ENCODE data around the gene NUDT7. TPM values are rescaled to one million over a fixed set of nuclear protein-coding genes. Genes with fewer than 3 reads are reported as not detected.

The NUDT7 gene
- total RNA-seq, 4 donors from 2014 or later, result 2.3 to 10.1 (median 6.3) TPM

DNA sequence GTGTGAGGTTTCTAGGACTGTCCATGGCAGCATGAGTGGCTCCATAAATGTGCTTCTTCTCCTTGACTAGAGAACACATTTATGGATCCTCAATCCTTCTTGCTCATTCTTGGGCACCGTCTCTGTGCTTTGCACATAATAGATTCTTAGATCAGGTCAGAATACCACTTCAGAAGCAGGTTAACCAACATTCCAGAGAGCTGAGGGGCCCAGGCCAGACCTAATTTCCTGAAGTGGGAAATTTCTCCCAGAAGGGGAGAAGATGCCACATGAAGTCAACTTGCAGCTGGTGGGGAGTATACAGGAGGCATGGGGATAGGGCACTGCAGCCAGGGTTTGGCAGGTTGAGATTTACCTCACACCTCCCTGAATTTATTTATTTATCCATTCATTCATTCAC is 41.7 kb downstream of the NUDT7 start:
- H3K4me3 ChIP-seq, result no peak overlapping the region
- no peak overlapping the region for H3K27ac ChIP-seq
- no peaks in the 10 kb centered on the region for H3K27me3 ChIP-seq
- peaks cover 0 to 10% (median 4%) of the 10 kb centered on the region in 3 donors for H3K4me1 ChIP-seq
- TF ChIP-seq, protein P1, sequence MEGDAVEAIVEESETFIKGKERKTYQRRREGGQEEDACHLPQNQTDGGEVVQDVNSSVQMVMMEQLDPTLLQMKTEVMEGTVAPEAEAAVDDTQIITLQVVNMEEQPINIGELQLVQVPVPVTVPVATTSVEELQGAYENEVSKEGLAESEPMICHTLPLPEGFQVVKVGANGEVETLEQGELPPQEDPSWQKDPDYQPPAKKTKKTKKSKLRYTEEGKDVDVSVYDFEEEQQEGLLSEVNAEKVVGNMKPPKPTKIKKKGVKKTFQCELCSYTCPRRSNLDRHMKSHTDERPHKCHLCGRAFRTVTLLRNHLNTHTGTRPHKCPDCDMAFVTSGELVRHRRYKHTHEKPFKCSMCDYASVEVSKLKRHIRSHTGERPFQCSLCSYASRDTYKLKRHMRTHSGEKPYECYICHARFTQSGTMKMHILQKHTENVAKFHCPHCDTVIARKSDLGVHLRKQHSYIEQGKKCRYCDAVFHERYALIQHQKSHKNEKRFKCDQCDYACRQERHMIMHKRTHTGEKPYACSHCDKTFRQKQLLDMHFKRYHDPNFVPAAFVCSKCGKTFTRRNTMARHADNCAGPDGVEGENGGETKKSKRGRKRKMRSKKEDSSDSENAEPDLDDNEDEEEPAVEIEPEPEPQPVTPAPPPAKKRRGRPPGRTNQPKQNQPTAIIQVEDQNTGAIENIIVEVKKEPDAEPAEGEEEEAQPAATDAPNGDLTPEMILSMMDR (IDR thresholded peaks at IDR 0.05), result no peak
- TF ChIP-seq POLR2A (IDR thresholded peaks at IDR 0.05), result no peak
- intact Hi-C loops (cut with DNase I), result no loop called here
- H3K36me3 ChIP-seq, result no peaks in the 10 kb centered on the region
- no peaks in the 10 kb centered on the region for H3K9me3 ChIP-seq
- DNase-seq, result no peak
- 67% methylated on average over 1 of the region's 1 CpG; no CpG with 5 or more reads in 1 of the 2 donors for WGBS, 2 donors

DNA sequence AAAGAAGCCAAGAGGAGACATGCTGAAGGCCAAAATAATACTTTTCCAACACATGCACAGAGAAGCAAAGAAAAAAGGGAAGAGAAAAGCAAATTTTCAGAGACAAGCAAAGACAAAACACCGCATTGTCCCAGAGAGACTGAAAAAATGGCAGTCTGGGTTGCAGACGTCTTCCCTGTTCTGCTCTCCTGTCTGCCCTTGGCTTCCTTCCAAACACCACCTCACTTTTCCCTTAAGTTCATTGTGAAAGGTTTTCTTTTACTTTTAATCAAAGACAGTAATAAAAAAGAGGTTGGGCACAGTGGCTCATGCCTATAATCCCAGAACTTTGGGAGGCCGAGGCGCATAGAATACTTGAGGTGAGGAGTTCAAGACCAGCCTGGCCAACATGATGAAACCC is 44.9 kb downstream of the NUDT7 start:
- Histone ChIP-seq H3K27ac (no peak overlapping the region), H3K4me3 (no peak overlapping the region), H3K36me3 (no peaks in the 10 kb centered on the region), H3K9me3 (no peaks in the 10 kb centered on the region), H3K4me1 (peaks cover 0 to 10% (median 4%) of the 10 kb centered on the region in 3 donors), H3K27me3 (no peaks in the 10 kb centered on the region)
- TF ChIP-seq, protein P1 (IDR thresholded peaks at IDR 0.05), result no peak
- no peak for TF ChIP-seq POLR2A (IDR thresholded peaks at IDR 0.05)
- intact Hi-C loops (cut with DNase I), result no loop called here
- no peak for DNase-seq
- 42 to 45% methylated on average over 4 of the region's 4 CpGs for WGBS, 2 donors

DNA sequence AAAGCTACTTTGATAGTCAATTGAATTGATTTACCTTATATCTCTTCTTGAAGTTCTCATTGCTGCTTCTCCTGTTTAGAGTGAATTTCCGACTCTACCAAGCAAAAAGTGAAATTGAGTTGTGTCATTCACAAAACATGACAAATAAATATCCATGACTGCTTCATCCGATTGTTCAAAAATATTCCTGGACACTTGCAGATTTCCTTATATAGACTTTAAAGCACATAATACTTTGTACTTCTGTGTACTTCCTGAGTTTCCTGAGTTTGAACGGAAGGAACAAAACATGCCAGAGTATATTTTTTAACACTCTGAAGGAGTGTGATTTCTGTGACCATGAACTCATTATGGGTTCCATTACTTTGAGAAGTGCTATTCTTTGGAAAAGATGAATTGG is 45.5 kb downstream of the NUDT7 start:
- H3K27ac ChIP-seq, result no peak overlapping the region
- H3K4me1 ChIP-seq, result peaks cover 0 to 10% (median 4%) of the 10 kb centered on the region in 3 donors
- DNase-seq, result no peak
- no peak for TF ChIP-seq POLR2A (IDR thresholded peaks at IDR 0.05)
- TF ChIP-seq, protein P1 (IDR thresholded peaks at IDR 0.05), result no peak
- H3K27me3 ChIP-seq, result no peaks in the 10 kb centered on the region
- intact Hi-C loops (cut with DNase I), result no loop called here
- H3K4me3 ChIP-seq, result no peak overlapping the region
- H3K36me3 ChIP-seq, result no peaks in the 10 kb centered on the region
- H3K9me3 ChIP-seq, result no peaks in the 10 kb centered on the region
- WGBS, 2 donors, result 67 to 69% methylated on average over 3 of the region's 3 CpGs

DNA sequence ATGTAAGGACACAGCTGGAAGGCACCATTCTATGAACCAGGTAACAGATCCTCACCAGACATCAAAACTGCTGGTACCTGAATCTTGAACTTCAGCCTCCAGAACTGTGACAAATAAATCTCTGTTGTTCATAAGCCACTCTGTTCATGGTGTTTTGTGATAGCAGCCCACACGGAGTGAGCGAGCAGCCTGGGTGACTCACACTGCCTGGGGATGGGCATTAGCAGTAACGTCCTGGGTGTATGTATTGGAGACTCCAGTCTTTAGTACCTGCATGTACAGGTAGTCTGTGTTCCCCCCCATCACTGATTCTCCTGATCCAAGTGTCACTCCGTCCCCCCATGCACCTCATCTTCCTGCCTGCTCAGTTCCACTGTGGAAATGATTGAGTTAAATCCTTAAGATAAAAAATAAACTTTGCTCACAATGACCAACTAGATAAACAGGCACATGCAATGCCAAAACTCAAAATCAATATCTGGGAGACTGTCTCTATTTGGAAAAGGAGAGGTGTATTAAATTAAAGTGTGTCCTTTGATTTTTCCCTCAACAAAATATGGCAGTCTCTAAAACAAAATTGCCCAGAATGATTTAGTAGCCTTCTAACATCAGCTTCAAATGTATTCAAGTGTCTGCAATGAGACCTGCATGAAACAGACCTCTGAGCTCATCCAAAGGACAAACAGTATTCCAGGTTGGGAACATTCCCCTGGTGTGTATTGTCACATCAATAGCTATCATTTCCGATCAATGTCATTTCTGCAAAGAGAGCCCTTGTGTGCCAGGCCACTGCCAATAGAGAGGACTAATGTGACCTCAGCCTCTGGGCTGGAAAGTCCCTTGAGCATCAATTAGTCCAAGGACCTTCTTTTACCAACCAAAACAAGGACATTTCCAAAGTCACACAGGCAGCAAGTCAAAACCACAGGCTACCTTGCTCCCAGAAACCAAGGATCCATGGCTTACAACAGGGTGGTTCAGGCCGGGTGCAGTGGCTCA is 53.9 kb downstream of the NUDT7 start:
- no peak overlapping the region for H3K4me3 ChIP-seq
- H3K27ac ChIP-seq, result no peak overlapping the region
- intact Hi-C loops (cut with DNase I), result no loop called here
- H3K9me3 ChIP-seq, result no peaks in the 10 kb centered on the region
- 60 to 66% methylated on average over 5 to 6 of the region's 6 CpGs for WGBS, 2 donors
- no peak for DNase-seq
- no peaks in the 10 kb centered on the region for H3K4me1 ChIP-seq
- H3K36me3 ChIP-seq, result no peaks in the 10 kb centered on the region
- H3K27me3 ChIP-seq, result no peaks in the 10 kb centered on the region
- TF ChIP-seq, protein P1 (IDR thresholded peaks at IDR 0.05), result no peak
- TF ChIP-seq POLR2A (IDR thresholded peaks at IDR 0.05), result no peak

DNA sequence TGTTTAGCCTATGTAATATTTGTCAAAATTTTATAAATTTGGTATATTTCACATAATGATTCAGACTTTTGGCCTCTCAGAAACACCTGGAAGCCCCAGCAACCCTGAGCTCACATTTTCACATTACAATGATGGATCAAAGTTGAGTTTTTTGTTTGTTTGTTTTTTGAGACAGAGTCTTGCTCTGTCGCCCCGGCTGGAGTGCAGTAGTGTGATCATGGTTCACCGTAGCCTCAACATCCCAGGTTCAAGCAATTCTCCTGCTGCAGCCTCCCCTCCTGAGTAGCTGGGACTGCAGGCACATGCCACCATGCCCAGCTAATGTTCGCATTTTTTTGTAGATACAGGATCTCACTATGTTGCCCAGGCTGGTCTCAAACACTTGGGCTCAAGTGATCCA is 55.4 kb downstream of the NUDT7 start:
- Histone ChIP-seq H3K27me3 (no peaks in the 10 kb centered on the region), H3K4me1 (no peaks in the 10 kb centered on the region), H3K36me3 (no peaks in the 10 kb centered on the region), H3K9me3 (no peaks in the 10 kb centered on the region), H3K4me3 (no peak overlapping the region), H3K27ac (no peak overlapping the region)
- no peak for DNase-seq
- no peak for TF ChIP-seq POLR2A (IDR thresholded peaks at IDR 0.05)
- intact Hi-C loops (cut with DNase I), result no loop called here
- 88 to 95% methylated on average over 4 of the region's 4 CpGs for WGBS, 2 donors

Measured in esophagus squamous epithelium (tissue), 5 donors.